Activated CD4-positive, alpha-beta T cell treated with anti-CD3 and anti-CD28 coated beads for 1 hour (primary cell): ENCODE data around the gene SNX1.
"Not testable (repeated sequence)": the region's sequence is repeated elsewhere in the genome, so short reads cannot be mapped to it uniquely, and the experiment has no call there.

Experiments
- DNase-seq: peaks from one replicate; pipeline ENCODE4 v3.0.0-alpha.2; 2020

The SNX1 gene

DNA sequence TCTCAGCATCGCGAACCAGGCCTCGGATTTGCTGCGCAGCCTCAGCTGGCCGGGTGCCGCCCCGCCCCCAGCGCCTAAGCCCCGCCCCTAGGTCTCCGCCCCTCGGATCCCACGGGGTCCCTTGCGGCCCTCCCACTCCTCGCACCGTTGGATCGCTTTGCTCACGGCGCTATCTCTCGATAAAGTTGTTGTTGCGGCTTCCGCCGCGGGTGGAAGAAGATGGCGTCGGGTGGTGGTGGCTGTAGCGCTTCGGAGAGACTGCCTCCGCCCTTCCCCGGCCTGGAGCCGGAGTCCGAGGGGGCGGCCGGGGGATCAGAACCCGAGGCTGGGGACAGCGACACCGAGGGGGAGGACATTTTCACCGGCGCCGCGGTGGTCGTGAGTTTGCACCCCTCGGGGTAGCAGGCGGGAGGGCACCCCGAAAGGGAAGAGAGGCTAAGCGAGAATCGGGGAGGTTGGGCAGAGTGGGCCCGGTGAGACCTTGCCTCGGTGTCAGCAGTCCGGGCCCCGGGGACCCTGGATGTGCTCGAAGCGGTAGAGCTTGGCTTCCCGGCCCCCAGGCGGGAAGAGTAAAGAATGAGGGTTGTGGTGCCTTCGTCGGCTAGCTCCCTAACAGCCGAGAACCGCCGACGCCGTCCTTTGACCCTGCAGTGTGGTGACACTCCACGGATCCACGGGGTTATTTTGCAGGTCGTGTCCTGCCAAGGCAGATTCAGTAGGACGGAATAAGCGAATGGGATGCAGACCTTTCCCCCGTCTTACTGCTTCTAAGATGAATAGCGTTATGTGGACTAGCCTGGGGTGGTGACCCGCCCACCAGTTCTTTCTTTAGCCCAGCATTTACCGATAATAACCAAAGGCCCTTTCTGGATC lies at the start of gene SNX1:
Gene SNX1 (plus strand): TSS at position 188 of the 873 bp plus-strand sequence. CDS start 32 bp downstream, at position 220.
- peak; percentile 95 for DNase-seq

GRCh38 chr15:64046421-64047153 lies 49.2 kb upstream of the SNX1 start, which contains the start of gene DAPK2:
Gene DAPK2, minus strand, starts transcription at chr15:64046485. Its CDS starts 6,224 bp downstream, at chr15:64040261.
- DNase-seq, result peak; percentile 49

GRCh38 chr15:64048781-64049460 lies 46.9 kb upstream of the SNX1 start:
- no peak for DNase-seq

GRCh38 chr15:64050281-64051092 lies 45.3 kb upstream of the SNX1 start:
- no peak for DNase-seq

GRCh38 chr15:64051093-64051402 lies 44.7 kb upstream of the SNX1 start:
- DNase-seq, result no peak

- DNase-seq, result no peak
Observed at GRCh38 chr15:64051407-64052259, 44.1 kb upstream of the SNX1 start.

DNA sequence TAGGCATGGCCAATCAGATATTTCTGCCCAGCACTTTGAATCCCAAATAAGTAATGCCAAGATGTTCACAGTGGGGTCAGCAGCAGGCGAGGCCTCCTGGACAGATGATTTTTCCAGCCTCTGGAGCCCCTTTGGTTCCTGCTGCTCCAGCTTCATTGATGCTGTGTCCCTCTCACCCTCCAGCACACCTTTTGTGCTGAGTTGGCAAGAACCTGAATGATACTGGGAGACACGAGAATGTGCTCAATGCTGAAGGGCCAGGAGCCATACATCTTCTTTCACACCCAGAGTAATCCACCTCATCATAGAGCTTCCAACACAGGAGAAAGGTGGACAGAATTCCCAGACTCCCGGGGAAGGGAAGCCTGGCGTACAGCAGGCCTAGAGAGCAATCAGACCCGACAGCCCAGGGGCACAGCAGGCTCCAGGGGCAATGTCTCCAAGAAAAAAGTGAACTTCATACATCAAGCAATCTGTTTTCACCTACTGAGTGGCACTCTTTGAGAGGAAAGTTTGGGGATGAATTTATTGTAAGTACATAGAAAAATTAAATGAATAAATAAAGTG lies 42.8 kb upstream of the SNX1 start:
- no peak for DNase-seq

DNA sequence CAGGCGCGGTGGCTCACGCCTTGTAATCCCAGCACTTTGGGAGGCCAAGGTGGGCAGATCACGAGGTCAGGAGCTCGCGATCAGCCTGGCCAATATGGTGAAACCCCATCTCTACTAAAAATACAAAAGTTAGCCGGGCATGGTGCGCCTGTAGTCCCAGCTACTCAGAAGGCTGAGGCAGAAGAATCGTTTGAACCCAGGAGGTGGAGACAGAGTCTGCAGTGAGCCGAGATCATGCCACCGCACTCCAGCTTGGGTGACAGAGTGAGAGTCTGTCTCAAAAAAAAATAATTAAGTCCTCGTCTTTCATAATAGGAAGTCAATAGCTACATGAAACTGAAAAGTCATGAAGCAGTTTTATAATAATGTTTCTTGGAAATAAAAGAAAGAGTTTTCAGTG lies 42.1 kb upstream of the SNX1 start:
- not testable (repeated sequence) for DNase-seq

GRCh38 chr15:64058279-64058678 lies 37.5 kb upstream of the SNX1 start:
- no peak for DNase-seq

- not testable (repeated sequence) for DNase-seq
Observed at GRCh38 chr15:64059104-64059503, 36.7 kb upstream of the SNX1 start.

GRCh38 chr15:64060716-64061115 lies 35.1 kb upstream of the SNX1 start:
- no peak for DNase-seq

- no peak for DNase-seq
Observed at GRCh38 chr15:64066451-64066850, 29.3 kb upstream of the SNX1 start.

- peak; percentile 47 for DNase-seq
Observed at GRCh38 chr15:64067564-64068030, 28.2 kb upstream of the SNX1 start.

- no peak for DNase-seq
Observed at GRCh38 chr15:64068133-64068532, 27.6 kb upstream of the SNX1 start.

DNA sequence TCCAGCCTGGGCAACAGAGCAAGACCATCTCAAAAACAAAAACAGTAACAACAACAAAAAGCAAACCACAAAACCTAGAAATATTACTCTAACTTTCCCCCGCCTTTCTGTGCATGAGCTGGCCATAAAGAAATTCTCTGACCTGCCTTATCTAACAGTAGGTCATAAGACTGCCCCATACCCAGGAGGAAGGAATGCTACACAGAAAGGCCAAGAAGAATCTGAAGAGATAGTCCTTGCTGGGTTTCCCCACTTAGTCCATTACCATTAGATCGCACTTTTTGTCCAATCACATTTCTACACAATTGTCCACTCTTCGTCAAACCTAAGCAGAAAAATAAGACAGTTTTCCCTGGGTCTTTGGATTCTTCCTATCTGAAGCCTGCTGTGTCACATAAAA lies 25.7 kb upstream of the SNX1 start:
- DNase-seq, result no peak

DNA sequence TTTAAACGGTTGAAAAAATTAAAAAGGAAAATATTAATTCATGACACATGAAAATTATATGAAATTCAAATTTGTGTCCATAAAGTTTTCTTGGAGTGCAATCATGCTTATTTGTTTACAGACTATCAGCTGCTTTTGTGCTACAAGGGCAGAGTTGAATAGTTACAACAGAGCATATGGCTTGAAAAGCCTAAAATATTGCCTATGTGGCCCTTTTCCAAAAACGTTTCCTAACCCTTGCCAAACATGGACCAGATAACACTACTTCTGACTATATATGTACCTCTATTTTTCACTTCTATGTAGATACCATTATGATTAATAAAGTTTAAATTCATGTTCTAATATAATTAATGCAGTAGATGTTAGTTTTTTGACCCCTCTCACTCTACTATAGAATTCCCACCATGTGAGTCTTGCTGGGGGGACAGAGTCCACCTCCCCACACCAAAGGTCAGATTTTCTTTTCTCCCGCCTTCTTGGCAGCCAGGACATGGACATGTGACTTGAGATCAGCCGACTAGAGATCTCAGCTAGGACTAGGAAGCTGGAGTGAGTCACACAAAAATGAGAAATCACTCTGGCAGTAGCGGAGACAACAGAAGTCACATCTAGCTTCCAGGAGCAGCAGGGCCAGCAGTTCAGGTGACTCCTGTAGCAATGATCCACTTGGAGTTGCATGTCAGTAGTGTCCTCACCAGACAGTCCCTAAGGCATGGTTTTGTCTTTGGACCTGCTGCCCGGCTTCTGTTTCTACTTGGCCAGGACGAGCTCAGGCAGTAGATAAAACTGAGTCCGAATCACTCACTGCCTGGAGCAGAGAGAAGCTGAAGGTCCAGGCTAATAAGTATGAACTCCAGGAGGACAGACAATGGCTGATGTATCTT lies 24.6 kb upstream of the SNX1 start:
- DNase-seq, result no peak

GRCh38 chr15:64071931-64072765 lies 23.6 kb upstream of the SNX1 start:
- DNase-seq, result no peak

DNA sequence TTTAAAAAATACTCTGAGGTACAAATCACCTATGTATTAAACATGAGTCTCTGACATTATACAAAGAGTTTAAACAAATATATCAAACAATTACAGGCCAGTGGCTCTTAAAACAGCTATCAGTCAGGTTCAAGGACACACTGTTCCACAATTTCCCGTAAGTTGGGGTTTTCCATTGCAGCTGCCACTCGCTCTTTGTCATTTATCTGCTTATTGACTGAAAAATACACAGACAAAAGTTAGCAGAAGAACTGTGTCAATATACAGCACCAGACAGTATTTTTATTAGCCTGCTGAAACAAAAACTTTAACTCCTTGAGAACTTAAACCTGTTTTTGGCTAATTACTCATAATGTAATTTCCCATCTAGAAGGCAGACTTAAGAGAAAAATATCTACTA lies 23.0 kb upstream of the SNX1 start:
- DNase-seq, result no peak

- not testable (repeated sequence) for DNase-seq
Observed at GRCh38 chr15:64073496-64073895, 22.3 kb upstream of the SNX1 start.
